Spleen (tissue), 11 donors: Measurements from ENCODE around the gene TSPAN18. TPM values are rescaled to one million over a fixed set of nuclear protein-coding genes. Genes with fewer than 3 reads are reported as not detected.
A peak's percentile ranks its signal among the peaks of the same experiment; 100 is the strongest.

Experiments used
- DNase-seq: peaks from one replicate; pipeline ENCODE4 v3.0.0-alpha.2; 2020
- H3K27ac ChIP-seq, 8 donors: fragments of 200-600 bp; sonication (generic) in 7 of 8; 1 replicate in 4 of 8; 2 replicates in 4 of 8; pipeline versions ENCODE4 v1.5.0 to v1.8.0; 2016 to 2021; ENCODE audit warnings: inconsistent platforms in 4 of 8, mild to moderate bottlenecking in 4 of 8, moderate library complexity in 1 of 8
- H3K27me3 ChIP-seq, 7 donors: fragments of 200-600 bp; sonication (generic) in 6 of 7; replicated peaks in 1 of 7; 1 replicate in 4 of 7; 2 replicates in 3 of 7; pipeline versions ENCODE4 v1.5.0 to v1.8.0; 2016 to 2021; ENCODE audit warnings: inconsistent platforms in 3 of 7, mild to moderate bottlenecking in 1 of 7
- H3K36me3 ChIP-seq, 6 donors: fragments of 200-600 bp; sonication (generic) in 5 of 6; 1 replicate in 4 of 6; 2 replicates in 2 of 6; pipeline versions ENCODE4 v1.5.0 to v1.8.0; 2016 to 2021; ENCODE audit warnings: inconsistent platforms in 2 of 6
- H3K4me1 ChIP-seq, 6 donors: fragments of 200-600 bp; sonication (generic) in 5 of 6; 1 replicate in 3 of 6; 2 replicates in 3 of 6; pipeline versions ENCODE4 v1.5.0 to v1.8.0; 2016 to 2021; ENCODE audit warnings: inconsistent platforms in 3 of 6
- H3K4me3 ChIP-seq, 8 donors: fragments of 200-600 bp; sonication (generic) in 7 of 8; 1 replicate in 4 of 8; 2 replicates in 4 of 8; pipeline versions ENCODE4 v1.5.0 to v1.8.0; 2016 to 2021; ENCODE audit warnings: inconsistent platforms in 4 of 8, mild to moderate bottlenecking in 4 of 8, moderate library complexity in 2 of 8
- H3K9me3 ChIP-seq, 8 donors: fragments of 200-600 bp; sonication (generic) in 7 of 8; 1 replicate in 4 of 8; 2 replicates in 4 of 8; pipeline versions ENCODE4 v1.5.0 to v1.8.0; 2016 to 2021; ENCODE audit warnings: inconsistent platforms in 4 of 8
- POLR2A ChIP-seq, 3 donors: fragments of 450-650 bp; IDR thresholded peaks; one replicate each; pipeline ENCODE4 v1.5.1; 2017; ENCODE audit warnings: antibody characterized with exemption in 3 of 3, mild to moderate bottlenecking in 1 of 3
- POLR2AphosphoS5 ChIP-seq, 3 donors: sonication (generic); formaldehyde crosslinking; IDR thresholded peaks; one replicate each; pipeline ENCODE4 v1.5.1; 2017; ENCODE audit warnings: antibody characterized with exemption in 3 of 3
- WGBS, 5 donors: extraction: QIAGEN DNeasy Blood & Tissue Kit in 3 of 5; methylation state at CpG; one replicate each; pipeline versions ENCODE4 v1.1.5 to v1.1.7; 2013 to 2018; 5-methylcytosine and 5-hydroxymethylcytosine counted together
- intact Hi-C: fragments of 100-400 bp; cut with DNase I; formaldehyde crosslinking; loops from one replicate; pipeline ENCODE4 v1.15.0; 2023; ENCODE audit warnings: low total_unique reads
- polyA plus RNA-seq, 3 donors: library from polyadenylated mRNA; stranded (reverse); fragments of 200-250 nt; gene quantifications; one replicate each; pipeline ENCODE4 v1.2.1, GENCODE V29; 2013
- total RNA-seq, 7 donors: library from RNA; depleted of rRNA in 3 of 7; stranded (reverse); fragments of >200 nt in 3 of 7; fragmentation: NEBNext Ultra II Directional in 4 of 7; extraction: Animal tissue kit (Norgen Biotek cat#: 25700) in 4 of 7; gene quantifications; one replicate each; pipeline versions ENCODE4 v1.1.0 to v1.2.1, GENCODE V29; 2016 to 2021
- TF ChIP-seq, protein P1 (sequence below), 11 experiments: fragments of 200-600 bp in 7 of 11; fragments of 450-650 bp in 4 of 11; sonication (generic) in 4 of 11; IDR thresholded peaks in 8 of 11; conservative IDR thresholded peaks in 3 of 11; 1 replicate in 7 of 11; 2 replicates in 4 of 11; pipeline versions ENCODE4 v1.4.0 to v1.8.0; 2016 to 2021; ENCODE audit warnings: antibody characterized with exemption in 11 of 11, inconsistent platforms in 4 of 11, mild to moderate bottlenecking in 1 of 11
- donor health status: healthy with polysubstance abuse.
- donor health status: DM: no; HTN: no; CAD: no; lungs with moderate emphysema.
- donor health status: DM: no; HTN: no; CAD: no.
- donor health status: Bipolar disorder and iron deficiency.
- donor health status: healthy.
- donor health status: DM: no; HTN: no; CAD: no.
- donor health status: DM: yes; HTN: yes; CAD: no.

Gene TSPAN18
- total and polyA plus RNA-seq, 10 donors = 2.1 to 47.5 (median 21.3) TPM

DNA sequence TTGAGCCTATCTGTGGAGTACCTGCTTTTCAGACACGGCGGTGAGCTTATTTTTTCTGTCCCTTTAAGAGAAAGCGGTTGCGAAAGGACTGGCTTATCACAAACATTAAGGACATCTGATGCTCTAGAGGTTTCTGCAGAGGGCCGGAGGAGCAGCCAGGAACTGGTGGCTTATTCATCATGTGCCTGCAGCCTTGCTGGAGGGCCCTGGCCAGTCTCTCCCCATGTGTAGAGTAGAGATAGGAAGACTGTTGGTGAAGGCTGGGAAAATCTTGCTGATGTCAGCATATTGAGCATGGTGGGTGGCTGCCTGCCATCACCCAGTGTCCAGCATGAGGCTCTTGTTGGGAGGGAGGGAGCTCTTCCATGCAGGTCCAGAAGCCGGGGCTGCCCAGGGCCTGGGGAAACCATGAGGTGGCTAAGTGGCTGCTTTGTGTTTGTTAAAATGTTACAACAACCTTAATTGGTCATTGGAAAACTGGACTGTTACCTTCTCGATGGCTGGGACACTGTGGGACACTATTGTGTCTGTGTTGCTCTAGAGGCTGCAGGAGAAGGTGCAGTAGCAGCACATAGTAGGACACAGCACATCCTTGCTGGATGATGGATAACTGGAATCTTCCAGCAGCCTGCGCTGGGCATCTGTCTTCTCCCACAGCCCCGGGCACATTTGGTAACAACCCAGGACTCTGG is 54.3 kb downstream of the TSPAN18 start:
- H3K9me3 ChIP-seq = no peaks in the 10 kb centered on the region

DNA sequence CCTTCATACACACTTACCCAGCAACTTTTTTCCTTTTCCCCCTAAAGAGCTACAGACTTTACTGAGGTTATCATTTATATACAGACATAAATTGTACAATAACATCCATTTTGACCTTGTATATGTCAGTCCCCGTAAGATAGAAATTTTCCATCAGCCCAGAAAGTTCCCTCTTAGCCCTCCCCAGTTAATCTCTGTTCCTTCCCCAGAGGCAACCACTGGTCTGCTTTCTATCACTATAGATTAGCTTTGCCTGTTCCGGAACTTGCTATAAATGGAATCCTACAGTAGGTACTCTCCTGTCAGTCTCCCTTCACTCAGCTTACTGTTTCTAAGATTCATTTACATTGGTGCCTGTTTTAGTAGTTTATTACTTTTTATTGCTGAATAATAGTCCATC is 54.9 kb downstream of the TSPAN18 start:
- TF ChIP-seq, protein P1, sequence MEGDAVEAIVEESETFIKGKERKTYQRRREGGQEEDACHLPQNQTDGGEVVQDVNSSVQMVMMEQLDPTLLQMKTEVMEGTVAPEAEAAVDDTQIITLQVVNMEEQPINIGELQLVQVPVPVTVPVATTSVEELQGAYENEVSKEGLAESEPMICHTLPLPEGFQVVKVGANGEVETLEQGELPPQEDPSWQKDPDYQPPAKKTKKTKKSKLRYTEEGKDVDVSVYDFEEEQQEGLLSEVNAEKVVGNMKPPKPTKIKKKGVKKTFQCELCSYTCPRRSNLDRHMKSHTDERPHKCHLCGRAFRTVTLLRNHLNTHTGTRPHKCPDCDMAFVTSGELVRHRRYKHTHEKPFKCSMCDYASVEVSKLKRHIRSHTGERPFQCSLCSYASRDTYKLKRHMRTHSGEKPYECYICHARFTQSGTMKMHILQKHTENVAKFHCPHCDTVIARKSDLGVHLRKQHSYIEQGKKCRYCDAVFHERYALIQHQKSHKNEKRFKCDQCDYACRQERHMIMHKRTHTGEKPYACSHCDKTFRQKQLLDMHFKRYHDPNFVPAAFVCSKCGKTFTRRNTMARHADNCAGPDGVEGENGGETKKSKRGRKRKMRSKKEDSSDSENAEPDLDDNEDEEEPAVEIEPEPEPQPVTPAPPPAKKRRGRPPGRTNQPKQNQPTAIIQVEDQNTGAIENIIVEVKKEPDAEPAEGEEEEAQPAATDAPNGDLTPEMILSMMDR (IDR thresholded peaks at IDR 0.05 in 8 of 11, conservative IDR thresholded peaks at IDR 0.05 in 3 of 11) = no peak
- TF ChIP-seq POLR2AphosphoS5 (IDR thresholded peaks at IDR 0.05) (no peak), POLR2A (IDR thresholded peaks at IDR 0.05) (no peak)
- Histone ChIP-seq H3K36me3 (no peaks in the 10 kb centered on the region), H3K9me3 (no peaks in the 10 kb centered on the region), H3K27me3 (no peaks in the 10 kb centered on the region), H3K4me1 (no peaks in the 10 kb centered on the region), H3K4me3 (no peak overlapping the region), H3K27ac (no peak overlapping the region)
- intact Hi-C loops = no loop called here
- 92 to 97% (median 94%) methylated on average over 2 of the region's 2 CpGs for WGBS, 5 donors
- DNase-seq = no peak

More for the DNA sequence above, 54.3 kb downstream of the TSPAN18 start:
- H3K27me3 ChIP-seq = no peaks in the 10 kb centered on the region
- H3K36me3 ChIP-seq = no peaks in the 10 kb centered on the region
- DNase-seq = peak; percentile 50
- intact Hi-C loops = no loop called here
- no peak for TF ChIP-seq POLR2A (IDR thresholded peaks at IDR 0.05)
- TF ChIP-seq, protein P1 (IDR thresholded peaks at IDR 0.05 in 8 of 11, conservative IDR thresholded peaks at IDR 0.05 in 3 of 11) = no peak
- no peak for TF ChIP-seq POLR2AphosphoS5 (IDR thresholded peaks at IDR 0.05)
- WGBS, 5 donors = 71 to 84% (median 77%) methylated on average over 9 of the region's 9 CpGs
- no peaks in the 10 kb centered on the region for H3K4me1 ChIP-seq
- H3K27ac ChIP-seq = no peak overlapping the region
- no peak overlapping the region for H3K4me3 ChIP-seq

DNA sequence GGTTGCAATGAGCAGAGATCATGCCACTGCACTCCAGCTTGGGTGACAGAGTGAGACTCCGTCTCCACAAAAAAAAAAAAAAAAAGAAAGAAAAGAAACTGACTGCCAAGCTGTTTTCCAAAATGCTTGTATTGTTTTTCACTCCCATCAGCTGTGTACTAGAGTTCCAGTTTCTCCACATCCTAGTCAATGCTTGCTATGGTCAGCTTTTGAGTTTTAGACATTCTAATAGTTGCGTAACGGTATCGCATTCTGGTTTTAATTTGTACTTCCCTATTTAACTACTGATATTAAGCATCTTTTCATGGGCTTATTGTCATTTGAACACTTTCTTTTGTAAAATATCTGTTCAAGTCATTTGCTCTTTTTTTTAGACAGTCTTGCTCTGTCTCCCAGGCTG is 55.7 kb downstream of the TSPAN18 start:
- Histone ChIP-seq H3K27ac (no peak overlapping the region), H3K36me3 (no peaks in the 10 kb centered on the region), H3K4me1 (no peaks in the 10 kb centered on the region), H3K4me3 (no peak overlapping the region), H3K9me3 (no peaks in the 10 kb centered on the region), H3K27me3 (no peaks in the 10 kb centered on the region)
- DNase-seq = no peak
- intact Hi-C loops = no loop called here
- WGBS, 5 donors = 65 to 82% (median 78%) methylated on average over 4 of the region's 4 CpGs
- TF ChIP-seq POLR2AphosphoS5 (IDR thresholded peaks at IDR 0.05) = no peak
- TF ChIP-seq, protein P1 (IDR thresholded peaks at IDR 0.05 in 8 of 11, conservative IDR thresholded peaks at IDR 0.05 in 3 of 11) = no peak
- no peak for TF ChIP-seq POLR2A (IDR thresholded peaks at IDR 0.05)

DNA sequence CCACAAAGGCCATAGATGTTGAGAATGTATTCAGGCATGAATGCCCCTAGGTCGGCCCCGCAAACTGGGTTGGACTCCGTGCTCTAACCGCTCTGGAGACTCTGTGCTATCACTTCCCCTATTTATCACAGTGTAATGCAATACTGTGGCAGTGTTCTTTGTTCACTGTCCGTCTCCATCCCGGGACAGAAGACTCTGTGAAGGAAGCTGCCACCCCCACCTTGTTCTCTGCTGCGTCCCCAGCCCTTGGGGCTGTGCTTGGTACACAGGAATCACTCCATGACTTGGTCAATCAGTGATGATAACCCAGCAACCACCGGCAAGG is 57.6 kb downstream of the TSPAN18 start:
- H3K4me3 ChIP-seq = no peak overlapping the region
- H3K9me3 ChIP-seq = no peaks in the 10 kb centered on the region
- peaks cover 0 to 5% (median 0%) of the 10 kb centered on the region in 7 donors for H3K27me3 ChIP-seq
- no peaks in the 10 kb centered on the region for H3K36me3 ChIP-seq
- intact Hi-C loops = no loop called here
- WGBS, 5 donors = 52 to 82% (median 73%) methylated on average over 8 of the region's 8 CpGs
- no peak overlapping the region for H3K27ac ChIP-seq
- TF ChIP-seq POLR2AphosphoS5 (IDR thresholded peaks at IDR 0.05) (no peak), POLR2A (IDR thresholded peaks at IDR 0.05) (no peak)
- TF ChIP-seq, protein P1 (IDR thresholded peaks at IDR 0.05 in 8 of 11, conservative IDR thresholded peaks at IDR 0.05 in 3 of 11) = no peak
- peaks cover 0 to 8% (median 2%) of the 10 kb centered on the region in 6 donors for H3K4me1 ChIP-seq
- DNase-seq = no peak
